ENCODE measurements around the gene MKLN1. TPM values are rescaled to one million over a fixed set of nuclear protein-coding genes. Genes with fewer than 3 reads are reported as not detected.

Gene MKLN1
- total and polyA plus RNA-seq, 2 donors from 2014 or later, result 24.4 to 77.0 TPM

- TF ChIP-seq CTCF (IDR thresholded peaks at IDR 0.05; ENCODE audit: borderline replicate concordance, extremely low read depth, insufficient read depth), result no peak
- Histone ChIP-seq H3K9ac (ENCODE audit: low read length in 3 of 3) (no peak overlapping the region), H3K27me3 (ENCODE audit: control insufficient read depth, insufficient read depth, low read length) (no peaks in the 10 kb centered on the region), H3K9me3 (ENCODE audit: control insufficient read depth in 2 of 3, insufficient read depth in 1 of 3, low read length in 3 of 3) (no peaks in the 10 kb centered on the region), H3K4me3 (ENCODE audit: low read length in 3 of 3) (no peak overlapping the region), H3K4me1 (ENCODE audit: control insufficient read depth in 2 of 3, insufficient read depth in 2 of 3, low read depth in 1 of 3, low read length in 3 of 3) (no peaks in the 10 kb centered on the region), H3K36me3 (ENCODE audit: control insufficient read depth in 2 of 3, insufficient read depth in 3 of 3, low read length in 3 of 3) (no peaks in the 10 kb centered on the region), H3K27ac (ENCODE audit: low read depth in 2 of 2, low read length in 2 of 2) (no peak overlapping the region)
- intact Hi-C loops (cut with DNase I), result no loop called here
- no peak for DNase-seq
- FAIRE-seq, result no peak
Observed at GRCh38 chr7:131293018-131293417, 34.7 kb upstream of the MKLN1 start.

GRCh38 chr7:131294553-131294952 lies 33.1 kb upstream of the MKLN1 start:
- H3K27ac ChIP-seq (ENCODE audit: low read depth in 2 of 2, low read length in 2 of 2), result no peak overlapping the region
- H3K9me3 ChIP-seq (ENCODE audit: control insufficient read depth in 2 of 3, insufficient read depth in 1 of 3, low read length in 3 of 3), result no peaks in the 10 kb centered on the region
- no peaks in the 10 kb centered on the region for H3K27me3 ChIP-seq (ENCODE audit: control insufficient read depth, insufficient read depth, low read length)
- DNase-seq, result no peak
- H3K9ac ChIP-seq (ENCODE audit: low read length in 3 of 3), result no peak overlapping the region
- H3K4me3 ChIP-seq (ENCODE audit: low read length in 3 of 3), result no peak overlapping the region
- H3K4me1 ChIP-seq (ENCODE audit: control insufficient read depth in 2 of 3, insufficient read depth in 2 of 3, low read depth in 1 of 3, low read length in 3 of 3), result no peaks in the 10 kb centered on the region
- H3K36me3 ChIP-seq (ENCODE audit: control insufficient read depth in 2 of 3, insufficient read depth in 3 of 3, low read length in 3 of 3), result no peaks in the 10 kb centered on the region
- no peak for TF ChIP-seq CTCF (IDR thresholded peaks at IDR 0.05; ENCODE audit: borderline replicate concordance, extremely low read depth, insufficient read depth)
- intact Hi-C loops (cut with DNase I), result no loop called here
- FAIRE-seq, result no peak

DNA sequence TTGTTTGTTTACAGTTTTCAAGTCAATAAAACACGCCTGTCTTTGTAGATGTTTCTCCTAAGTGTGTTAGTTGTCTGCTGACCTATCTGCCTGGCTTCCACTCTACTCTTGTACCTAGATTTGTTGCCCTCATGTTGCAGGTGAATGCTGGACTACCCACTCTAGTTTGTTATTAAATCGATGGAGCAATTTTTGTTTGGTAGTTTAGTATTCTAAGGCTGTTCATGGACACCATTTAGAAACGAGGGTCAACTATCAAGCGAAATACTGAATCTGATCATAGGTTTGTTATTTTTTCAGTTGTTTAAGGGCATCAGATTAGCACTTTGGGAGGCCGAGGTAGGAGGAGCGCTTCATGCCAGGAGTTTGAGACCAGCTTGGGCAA lies 29.1 kb upstream of the MKLN1 start:
- H3K4me1 ChIP-seq (ENCODE audit: control insufficient read depth in 2 of 3, insufficient read depth in 2 of 3, low read depth in 1 of 3, low read length in 3 of 3), result peaks cover 0 to 3% (median 2%) of the 10 kb centered on the region in 3 donors
- DNase-seq, result no peak
- intact Hi-C loops (cut with DNase I), result no loop called here
- no peak overlapping the region for H3K27ac ChIP-seq (ENCODE audit: low read depth in 2 of 2, low read length in 2 of 2)
- no peak for FAIRE-seq
- no peak overlapping the region for H3K9ac ChIP-seq (ENCODE audit: low read length in 3 of 3)
- no peak overlapping the region for H3K4me3 ChIP-seq (ENCODE audit: low read length in 3 of 3)
- TF ChIP-seq CTCF (IDR thresholded peaks at IDR 0.05; ENCODE audit: borderline replicate concordance, extremely low read depth, insufficient read depth), result no peak
- no peaks in the 10 kb centered on the region for H3K27me3 ChIP-seq (ENCODE audit: control insufficient read depth, insufficient read depth, low read length)
- no peaks in the 10 kb centered on the region for H3K36me3 ChIP-seq (ENCODE audit: control insufficient read depth in 2 of 3, insufficient read depth in 3 of 3, low read length in 3 of 3)
- no peaks in the 10 kb centered on the region for H3K9me3 ChIP-seq (ENCODE audit: control insufficient read depth in 2 of 3, insufficient read depth in 1 of 3, low read length in 3 of 3)

- Histone ChIP-seq H3K4me1 (ENCODE audit: control insufficient read depth in 2 of 3, insufficient read depth in 2 of 3, low read depth in 1 of 3, low read length in 3 of 3) (peaks cover 0 to 3% (median 2%) of the 10 kb centered on the region in 3 donors), H3K27ac (ENCODE audit: low read depth in 2 of 2, low read length in 2 of 2) (no peak overlapping the region), H3K9me3 (ENCODE audit: control insufficient read depth in 2 of 3, insufficient read depth in 1 of 3, low read length in 3 of 3) (no peaks in the 10 kb centered on the region), H3K9ac (ENCODE audit: low read length in 3 of 3) (no peak overlapping the region), H3K36me3 (ENCODE audit: control insufficient read depth in 2 of 3, insufficient read depth in 3 of 3, low read length in 3 of 3) (no peaks in the 10 kb centered on the region), H3K27me3 (ENCODE audit: control insufficient read depth, insufficient read depth, low read length) (no peaks in the 10 kb centered on the region), H3K4me3 (ENCODE audit: low read length in 3 of 3) (no peak overlapping the region)
- TF ChIP-seq CTCF (IDR thresholded peaks at IDR 0.05; ENCODE audit: borderline replicate concordance, extremely low read depth, insufficient read depth), result no peak
- DNase-seq (no peak), FAIRE-seq (no peak)
- intact Hi-C loops (cut with DNase I), result no loop called here
Observed at GRCh38 chr7:131299074-131299473, 28.6 kb upstream of the MKLN1 start.
